CD4-positive, alpha-beta T cell treated with Interleukin-4 for 4 hours (primary cell): Measurements from ENCODE around the gene ETHE1.
A peak's percentile ranks its signal among the peaks of the same experiment; 100 is the strongest.

Experiments used
- DNase-seq: peaks from one replicate; pipeline ENCODE4 v3.0.0-alpha.2; 2020

ETHE1 gene

GRCh38 chr19:43486412-43486811 lies 40.6 kb downstream of the ETHE1 start:
- no peak for DNase-seq

- no peak for DNase-seq
These were observed 41.0 kb downstream of the ETHE1 start for GRCh38 chr19:43485951-43486350.

- DNase-seq, result no peak
These were observed 43.7 kb downstream of the ETHE1 start for GRCh38 chr19:43483281-43483680.

GRCh38 chr19:43482193-43482592 lies 44.8 kb downstream of the ETHE1 start:
- DNase-seq, result no peak

GRCh38 chr19:43481701-43482100 lies 45.3 kb downstream of the ETHE1 start:
- DNase-seq, result no peak

- DNase-seq, result no peak
These were observed 46.4 kb downstream of the ETHE1 start for GRCh38 chr19:43480574-43480973.

GRCh38 chr19:43479961-43480561 lies 46.9 kb downstream of the ETHE1 start:
- DNase-seq, result no peak

GRCh38 chr19:43479226-43479625 lies 47.8 kb downstream of the ETHE1 start:
- no peak for DNase-seq

- no peak for DNase-seq
These were observed 48.7 kb downstream of the ETHE1 start for GRCh38 chr19:43478323-43478722.

- DNase-seq, result no peak
These were observed 50.4 kb downstream of the ETHE1 start for GRCh38 chr19:43476606-43477005.

GRCh38 chr19:43474986-43475705 lies 51.9 kb downstream of the ETHE1 start:
- DNase-seq, result peak; percentile 88

GRCh38 chr19:43474487-43474886 lies 52.5 kb downstream of the ETHE1 start:
- no peak for DNase-seq

- DNase-seq, result no peak
These were observed 55.9 kb downstream of the ETHE1 start for GRCh38 chr19:43471091-43471490.

GRCh38 chr19:43470288-43470687 lies 56.7 kb downstream of the ETHE1 start:
- DNase-seq, result peak; percentile 41

- peak; percentile 47 for DNase-seq
These were observed 57.9 kb downstream of the ETHE1 start for GRCh38 chr19:43469160-43469480.

GRCh38 chr19:43468354-43469159 lies 58.4 kb downstream of the ETHE1 start:
- no peak for DNase-seq

- no peak for DNase-seq
These were observed 59.3 kb downstream of the ETHE1 start for GRCh38 chr19:43467730-43468129.

- no peak for DNase-seq
These were observed 59.7 kb downstream of the ETHE1 start for GRCh38 chr19:43467276-43467675.

GRCh38 chr19:43466793-43467192 lies 60.2 kb downstream of the ETHE1 start:
- DNase-seq, result no peak

- DNase-seq, result no peak
These were observed 61.4 kb downstream of the ETHE1 start, which contains the start of gene LYPD3 for GRCh38 chr19:43465468-43466120. Gene LYPD3, minus strand, starts transcription at chr19:43465608. Its CDS starts 37 bp downstream, at chr19:43465571.

GRCh38 chr19:43464134-43464775 lies 62.7 kb downstream of the ETHE1 start:
- DNase-seq, result no peak

GRCh38 chr19:43463381-43464133 lies 63.4 kb downstream of the ETHE1 start:
- DNase-seq, result peak; percentile 98
